Activated effector memory CD4-positive, alpha-beta T cell treated with Interleukin-2 at 50 U/mL for 16 hours (primary cell): ENCODE results near the gene ZNF750.

Experiments
- DNase-seq: peaks from one replicate; pipeline ENCODE4 v3.0.0-alpha.2; 2020

ZNF750 gene

GRCh38 chr17:82872591-82873520 lies 33.0 kb upstream of the ZNF750 start:
- DNase-seq: no peak

- no peak for DNase-seq
Measured at GRCh38 chr17:82871776-82872561, 32.1 kb upstream of the ZNF750 start.

DNA sequence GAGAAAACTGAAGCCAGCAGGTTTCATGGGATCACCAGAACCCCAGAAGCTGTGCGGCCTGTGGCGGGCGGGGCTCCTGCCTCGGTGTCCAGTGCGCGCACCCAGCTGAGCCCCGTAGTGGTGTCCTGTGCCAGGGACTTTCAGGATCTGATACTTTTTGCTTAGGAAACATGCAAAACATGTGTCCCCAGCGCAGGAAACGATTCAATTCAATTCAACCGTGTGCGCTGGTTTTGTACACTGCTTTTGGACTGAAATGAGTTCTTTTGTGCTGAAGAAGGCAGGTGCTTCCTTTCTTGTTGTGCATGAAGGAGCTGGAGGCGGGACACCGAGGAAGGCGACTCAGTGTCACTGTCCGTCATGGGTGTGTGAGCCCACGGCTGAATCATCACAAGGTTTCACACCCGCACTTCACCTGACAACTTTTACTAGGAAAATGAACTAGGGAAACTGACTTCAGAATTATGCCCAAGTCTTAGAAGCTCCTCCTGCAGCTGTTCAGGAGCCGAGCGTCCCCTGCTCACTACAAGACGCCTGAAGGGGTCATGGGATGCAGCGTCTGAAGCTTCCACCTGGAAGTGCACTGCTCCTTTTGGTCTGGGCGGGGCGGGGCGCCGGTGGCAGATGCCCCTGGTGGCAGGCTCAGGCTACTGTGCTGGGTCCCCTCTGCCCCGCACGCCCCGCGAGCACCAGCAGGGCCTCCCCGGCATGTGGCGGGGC lies 31.4 kb upstream of the ZNF750 start:
- DNase-seq: no peak

GRCh38 chr17:82870541-82870940 lies 30.7 kb upstream of the ZNF750 start:
- no peak for DNase-seq

DNA sequence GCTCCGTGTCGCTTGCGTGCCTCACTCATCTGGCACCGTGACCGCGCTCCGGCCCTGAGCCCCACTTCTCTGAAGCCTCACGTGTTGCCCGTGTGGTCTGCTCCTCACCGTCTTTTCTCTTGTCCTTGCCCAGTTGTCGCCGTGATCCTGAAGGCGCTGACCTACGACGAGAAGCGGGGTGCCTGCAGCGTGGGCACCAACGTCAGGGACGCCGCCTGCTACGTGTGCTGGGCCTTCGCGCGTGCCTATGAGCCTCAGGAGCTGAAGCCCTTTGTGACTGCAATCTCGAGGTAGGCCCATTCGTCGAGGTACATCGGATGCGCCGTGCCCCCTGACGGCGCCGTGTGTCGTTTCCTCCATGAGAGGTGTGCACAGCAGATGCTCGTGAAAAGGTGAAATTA lies 30.3 kb upstream of the ZNF750 start:
- no peak for DNase-seq

DNA sequence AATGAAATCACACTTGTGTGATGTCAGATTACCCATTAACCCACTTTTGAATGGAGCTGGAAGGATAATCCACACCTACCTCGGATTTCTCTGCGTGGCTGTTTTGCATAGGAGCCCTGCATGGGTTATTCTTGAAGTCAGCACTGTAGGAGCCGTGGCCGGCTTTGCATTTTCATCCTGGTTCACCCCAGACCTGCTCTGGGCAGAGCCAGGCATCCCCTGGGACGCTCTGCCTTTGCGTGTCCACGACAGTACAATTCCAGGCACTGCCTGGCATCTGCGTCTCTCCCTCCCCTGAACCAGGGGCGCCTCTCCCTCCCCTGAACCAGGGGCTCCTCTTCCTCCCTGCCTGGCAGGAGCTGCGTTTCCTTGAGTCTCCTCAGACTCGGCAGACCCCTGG lies 29.7 kb upstream of the ZNF750 start:
- no peak for DNase-seq

GRCh38 chr17:82868715-82869131 lies 28.9 kb upstream of the ZNF750 start:
- DNase-seq: no peak

DNA sequence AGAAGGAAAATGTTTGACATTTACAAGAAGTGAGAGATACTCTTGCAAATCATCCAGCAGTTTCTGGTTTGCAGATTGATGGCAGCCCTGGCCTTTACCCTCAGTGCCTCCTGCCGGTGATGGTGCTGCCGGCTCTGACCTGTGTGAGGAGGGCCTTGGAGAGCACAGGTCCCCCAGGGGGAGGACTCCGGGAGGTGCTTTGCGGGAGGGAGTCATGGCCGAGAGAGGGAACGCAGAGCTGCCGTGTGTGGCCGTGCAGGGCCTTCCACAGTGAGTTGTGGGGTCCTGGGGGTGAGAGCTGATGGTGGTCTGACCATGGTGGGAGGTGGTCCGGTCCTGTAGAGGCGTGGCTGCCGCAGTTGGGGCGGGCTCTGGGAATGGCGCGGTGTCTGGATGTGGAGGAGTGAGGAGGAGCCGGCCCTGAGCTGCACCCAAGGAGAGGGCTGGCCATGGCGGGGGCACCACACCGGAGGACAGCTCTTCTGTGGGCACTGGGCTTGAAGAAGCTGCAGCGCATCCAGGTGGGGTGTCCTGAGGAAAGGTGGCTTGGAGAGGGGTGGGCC lies 28.0 kb upstream of the ZNF750 start:
- DNase-seq: no peak

DNA sequence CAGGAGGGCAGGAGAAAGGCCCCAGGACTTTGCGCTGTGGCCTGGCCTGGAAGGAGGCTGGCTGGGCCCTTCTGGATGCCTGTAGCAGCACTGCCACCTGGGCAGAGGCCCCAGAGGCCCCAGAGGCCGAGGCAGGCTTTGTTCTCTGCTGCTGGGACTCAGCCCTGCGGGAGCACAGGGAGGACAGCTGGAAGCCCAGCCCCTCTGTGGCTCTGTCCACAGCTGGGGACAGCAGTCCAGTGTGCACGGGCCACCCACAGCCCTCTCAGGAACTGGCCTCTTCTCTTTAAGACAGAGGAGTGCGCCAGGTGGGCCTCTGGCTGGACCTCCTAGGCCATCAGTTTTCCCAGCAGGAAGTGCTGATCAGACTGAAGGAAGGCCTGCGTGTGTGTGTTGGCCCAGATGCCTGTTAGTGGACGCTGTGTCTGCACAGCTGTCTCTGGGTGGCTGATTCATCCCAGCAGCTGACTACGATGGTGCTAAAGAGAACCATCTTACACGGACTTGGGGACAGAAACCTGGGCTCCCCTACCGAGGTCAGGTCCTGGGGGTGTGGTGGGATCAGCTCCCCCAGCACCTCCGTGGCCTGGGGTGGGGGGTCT lies 26.9 kb upstream of the ZNF750 start:
- no peak for DNase-seq

DNA sequence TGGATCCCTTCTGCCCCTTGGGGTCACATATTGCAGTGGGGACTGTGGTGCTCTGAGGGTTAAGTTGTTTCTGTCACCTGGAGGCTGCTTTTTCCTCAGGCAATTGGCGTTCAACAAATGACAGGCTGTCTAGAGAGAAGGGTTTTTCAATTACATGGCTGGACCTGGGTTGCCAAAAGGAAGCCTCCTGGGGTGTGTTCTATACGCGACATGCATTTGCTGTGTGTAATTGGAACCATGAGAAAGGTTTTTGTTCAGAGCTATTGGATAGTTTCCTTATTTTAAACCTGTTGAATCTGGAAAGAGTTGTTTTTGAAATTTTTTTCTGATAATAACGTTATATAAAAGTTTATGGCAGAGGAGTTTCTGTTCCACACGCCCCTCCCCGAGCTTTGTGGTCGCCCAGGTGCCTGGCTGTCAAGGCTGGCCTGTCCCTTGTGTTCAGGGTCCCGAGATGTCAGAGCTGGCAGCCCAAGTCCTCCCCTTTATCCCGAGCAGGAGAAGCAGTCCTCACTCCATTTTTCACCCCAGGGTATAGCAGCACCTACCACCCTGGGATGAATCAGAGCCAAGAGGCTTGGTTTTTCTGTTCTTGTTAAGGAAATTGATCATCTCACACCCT lies 26.1 kb upstream of the ZNF750 start:
- no peak for DNase-seq

GRCh38 chr17:82865274-82865673 lies 25.5 kb upstream of the ZNF750 start:
- DNase-seq: no peak

GRCh38 chr17:82864713-82865248 lies 25.0 kb upstream of the ZNF750 start:
- no peak for DNase-seq

GRCh38 chr17:82863941-82864712 lies 24.3 kb upstream of the ZNF750 start:
- DNase-seq: peak; percentile 82

- no peak for DNase-seq
Measured at GRCh38 chr17:82863383-82863940, 23.6 kb upstream of the ZNF750 start.

GRCh38 chr17:82862737-82863382 lies 23.0 kb upstream of the ZNF750 start:
- no peak for DNase-seq

DNA sequence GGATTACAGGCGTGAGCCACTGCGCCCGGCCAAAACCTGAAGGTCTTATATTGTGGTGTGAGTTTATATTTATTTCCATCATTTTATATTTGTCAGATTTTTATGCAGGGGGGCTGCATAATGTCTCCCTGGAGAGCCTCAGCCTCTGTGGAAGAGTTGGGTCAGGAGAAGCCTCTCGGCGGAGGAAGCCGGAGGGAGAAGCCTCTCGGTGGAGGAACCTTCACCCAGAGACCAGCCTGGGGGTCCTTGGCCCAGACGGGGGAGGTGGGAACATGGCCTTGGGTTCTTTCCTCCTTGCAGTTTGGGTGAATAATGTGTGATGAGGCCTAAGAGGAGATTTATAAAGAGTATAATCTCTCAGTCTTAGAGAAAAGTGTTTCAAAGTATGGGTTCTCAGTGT lies 22.4 kb upstream of the ZNF750 start:
- DNase-seq: no peak

DNA sequence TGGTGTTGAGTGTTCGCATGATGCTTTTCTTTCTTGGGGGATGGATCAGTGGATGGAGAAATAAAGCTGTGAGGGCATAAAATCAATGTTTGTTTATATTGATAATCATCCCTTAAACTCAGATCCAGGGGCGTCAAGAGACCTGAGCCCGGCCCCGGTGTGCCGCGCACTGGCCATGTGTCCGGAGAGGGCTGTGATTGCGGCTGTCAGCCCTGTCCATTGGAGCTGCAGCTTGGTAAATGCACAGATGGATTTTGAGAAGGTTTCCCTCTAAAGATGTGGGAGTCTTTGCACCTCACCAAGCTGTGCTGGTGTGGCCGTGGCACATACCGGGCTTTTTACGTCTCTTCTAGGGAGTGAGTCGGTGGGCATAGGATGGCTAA lies 21.6 kb upstream of the ZNF750 start:
- no peak for DNase-seq

- DNase-seq: no peak
Measured at GRCh38 chr17:82860606-82861392, 21.0 kb upstream of the ZNF750 start.
